Mucosa of descending colon (tissue), 3 donors: ENCODE results near the gene UFSP1. TPM values are rescaled to one million over a fixed set of nuclear protein-coding genes. Genes with fewer than 3 reads are reported as not detected.

Experiments used
- ATAC-seq: fragments of 200-7000 bp; cut with Tn5 transposase; one replicate; pipeline ENCODE4 v1.9.1; 2020; ENCODE audit warnings: mild to moderate bottlenecking, moderate library complexity
- DNase-seq, 3 donors: peaks; one replicate each; pipeline ENCODE4 v3.0.0-alpha.2; 2020
- H3K36me3 ChIP-seq: fragments of 200-600 bp; one replicate; pipeline ENCODE4 v1.8.0; 2021; ENCODE audit warnings: low read depth, mild to moderate bottlenecking
- H3K4me1 ChIP-seq: fragments of 200-600 bp; one replicate; pipeline ENCODE4 v1.8.0; 2021; ENCODE audit warnings: low read depth, mild to moderate bottlenecking
- H3K4me3 ChIP-seq: fragments of 200-600 bp; one replicate; pipeline ENCODE4 v1.8.0; 2021; ENCODE audit warnings: mild to moderate bottlenecking
- H3K9me3 ChIP-seq: fragments of 200-600 bp; one replicate; pipeline ENCODE4 v1.8.0; 2021; ENCODE audit warnings: mild to moderate bottlenecking
- CTCF ChIP-seq: fragments of 200-600 bp; IDR thresholded peaks from one replicate; pipeline ENCODE4 v1.8.0; 2022; ENCODE audit warnings: antibody characterized with exemption, mild to moderate bottlenecking
- intact Hi-C, 2 donors: fragments of 100-400 bp; cut with DNase I in 1 of 2; cut with micrococcal nuclease in 1 of 2; formaldehyde crosslinking; loops; one replicate each; pipeline versions ENCODE4 v1.11.0 to v1.11.1; 2022; cut with DNase I, micrococcal nuclease
- total RNA-seq, 3 donors: library from RNA; stranded (reverse); fragmentation: NEBNext Ultra II Directional in 2 of 3; extraction: Animal tissue kit (Norgen Biotek cat#: 25700) in 2 of 3; gene quantifications; one replicate each; pipeline versions ENCODE4 v1.2.1 to v1.2.4, GENCODE V29; 2021 to 2023
- donor health status: DM: no; HTN: no; CAD: no; lungs with moderate emphysema.
- donor health status: DM: no; HTN: no; CAD: no.
- donor health status: DM: no; HTN: yes; CAD: no.

Gene UFSP1
- total RNA-seq, 3 donors from 2014 or later: 2.1 to 3.4 (median 3.0) TPM

GRCh38 chr7:100873599-100874299 is 15.8 kb downstream of the UFSP1 start:
- intact Hi-C loops: no loop called here
- no peak for ATAC-seq
- Histone ChIP-seq H3K9me3 (no peaks in the 10 kb centered on the region), H3K4me3 (no peak overlapping the region), H3K4me1 (peaks cover 23% of the 10 kb centered on the region), H3K36me3 (no peaks in the 10 kb centered on the region)
- no peak for DNase-seq
- no peak for TF ChIP-seq CTCF

GRCh38 chr7:100867776-100868485 is 21.6 kb downstream of the UFSP1 start:
- H3K9me3 ChIP-seq: no peaks in the 10 kb centered on the region
- peak overlapping the region; percentile 29 for H3K4me3 ChIP-seq
- H3K36me3 ChIP-seq: no peaks in the 10 kb centered on the region
- peak; percentile 3 for ATAC-seq
- H3K4me1 ChIP-seq: peaks cover 6% of the 10 kb centered on the region
- peak in 2 of 3 donors; percentile 50 to 52 for DNase-seq
- no peak for TF ChIP-seq CTCF
- intact Hi-C loops: loop anchor here in 1 of 2 donors (10.0 kb wide), 1 partner anchor 163 kb away; the partner anchor contains the start of gene POP7

GRCh38 chr7:100867040-100867775 is 22.3 kb downstream of the UFSP1 start, which contains the start of gene TRIP6:
Gene TRIP6, plus strand, starts transcription at chr7:100867387. Its CDS starts 111 bp downstream, at chr7:100867498.
- peak within 1 kb of the TSS; percentile 29 for H3K4me3 ChIP-seq
- H3K4me1 ChIP-seq: peaks cover 6% of the 10 kb centered on the region
- intact Hi-C loops: loop anchor here in 1 of 2 donors (10.0 kb wide), 1 partner anchor 162 kb away; the partner anchor contains the start of gene POP7
- TF ChIP-seq CTCF: no peak
- no peaks in the 10 kb centered on the region for H3K9me3 ChIP-seq
- DNase-seq (peak; percentile 86 to 90 (median 87)), ATAC-seq (peak; percentile 60)
- no peaks in the 10 kb centered on the region for H3K36me3 ChIP-seq

- DNase-seq: no peak
- Histone ChIP-seq H3K4me1 (peaks cover 6% of the 10 kb centered on the region), H3K9me3 (no peaks in the 10 kb centered on the region), H3K4me3 (no peak overlapping the region), H3K36me3 (no peaks in the 10 kb centered on the region)
- intact Hi-C loops: loop anchor here in 1 of 2 donors (10.0 kb wide), 1 partner anchor 162 kb away; the partner anchor contains the start of gene POP7
- no peak for TF ChIP-seq CTCF
- ATAC-seq: no peak
These were observed 22.8 kb downstream of the UFSP1 start for GRCh38 chr7:100866729-100867039.

- intact Hi-C loops: loop anchor here in 1 of 2 donors (10.0 kb wide), 1 partner anchor 161 kb away; the partner anchor contains the start of gene POP7
- TF ChIP-seq CTCF: no peak
- peak; percentile 88 for ATAC-seq
These were observed 23.4 kb downstream of the UFSP1 start for GRCh38 chr7:100865938-100866728.

More at GRCh38 chr7:100865938-100866728, 23.4 kb downstream of the UFSP1 start:
- H3K4me1 ChIP-seq: peaks cover 6% of the 10 kb centered on the region
- peak; percentile 89 to 90 (median 90) for DNase-seq
- H3K4me3 ChIP-seq: no peak overlapping the region
- no peaks in the 10 kb centered on the region for H3K36me3 ChIP-seq
- H3K9me3 ChIP-seq: no peaks in the 10 kb centered on the region
